Testis (tissue), 3 donors: ENCODE data around the gene MRAP2. TPM values are rescaled to one million over a fixed set of nuclear protein-coding genes. Genes with fewer than 3 reads are reported as not detected.

ENCODE experiments used
- DNase-seq: peaks from one replicate; pipeline ENCODE4 v3.0.0-alpha.2; 2019
- H3K27ac ChIP-seq, 2 donors: fragments of 200-600 bp; sonication (generic); one replicate each; pipeline ENCODE4 v1.5.1; 2019
- H3K27me3 ChIP-seq: fragments of 200-600 bp; sonication (generic); one replicate; pipeline ENCODE4 v1.5.1; 2019
- H3K36me3 ChIP-seq: fragments of 200-600 bp; sonication (generic); one replicate; pipeline ENCODE4 v1.5.1; 2017; ENCODE audit warnings: low read depth; ENCODE audit errors: missing control alignments
- H3K4me1 ChIP-seq: fragments of 200-600 bp; sonication (generic); one replicate; pipeline ENCODE4 v1.5.1; 2019
- H3K4me3 ChIP-seq, 2 donors: fragments of 200-600 bp; sonication (generic); one replicate each; pipeline ENCODE4 v1.5.1; 2017 to 2019
- H3K9me3 ChIP-seq: fragments of 200-600 bp; sonication (generic); one replicate; pipeline ENCODE4 v1.5.1; 2017
- CTCF ChIP-seq, 3 experiments: fragments of 450-650 bp in 2 of 3; fragments of 200-600 bp in 1 of 3; sonication (generic) in 1 of 3; IDR thresholded peaks; one replicate each; pipeline ENCODE4 v1.5.1; 2016 to 2019; ENCODE audit warnings: antibody characterized with exemption in 3 of 3, mild to moderate bottlenecking in 2 of 3, moderate library complexity in 1 of 3
- POLR2A ChIP-seq: fragments of 450-650 bp; IDR thresholded peaks from one replicate; pipeline ENCODE4 v1.6.1; 2017; ENCODE audit warnings: antibody characterized with exemption, mild to moderate bottlenecking, moderate library complexity
- WGBS, 2 donors: methylation state at CpG; one replicate each; pipeline ENCODE4 v1.1.5; 2018; 5-methylcytosine and 5-hydroxymethylcytosine counted together
- intact Hi-C: fragments of 100-400 bp; cut with DNase I; formaldehyde crosslinking; loops from one replicate; pipeline ENCODE4 v1.15.1; 2023; ENCODE audit warnings: low total_unique reads
- polyA plus RNA-seq: library from polyadenylated mRNA; stranded (reverse); fragments of 350-450 nt; fragmentation: Illumina TruSeq; extraction: RNeasy Lipid Tissue Mini Kit (QIAGEN cat#74804); gene quantifications from one replicate; pipeline ENCODE4 v1.2.3, GENCODE V29; 2014; ENCODE audit warnings: low read depth, low replicate concordance; ENCODE audit not compliant: insufficient read depth
- total RNA-seq, 2 donors: library from RNA; depleted of rRNA; stranded (reverse); fragments of >200 nt; gene quantifications; one replicate each; pipeline ENCODE4 v1.2.3, GENCODE V29; 2016

The MRAP2 gene
- total and polyA plus RNA-seq, 3 donors from 2014 or later = 3.2 to 5.4 (median 4.1) TPM

- H3K36me3 ChIP-seq = no peaks in the 10 kb centered on the region
- no peak for DNase-seq
- intact Hi-C loops = no loop called here
- H3K9me3 ChIP-seq = no peaks in the 10 kb centered on the region
- TF ChIP-seq POLR2A = no peak
- no peak for TF ChIP-seq CTCF (IDR thresholded peaks at IDR 0.05)
- H3K4me1 ChIP-seq = no peaks in the 10 kb centered on the region
- H3K27me3 ChIP-seq = no peaks in the 10 kb centered on the region
- no peak overlapping the region for H3K4me3 ChIP-seq
- H3K27ac ChIP-seq = no peak overlapping the region
These were observed 27.6 kb downstream of the MRAP2 start for GRCh38 chr6:84061174-84061573.

- no peak overlapping the region for H3K27ac ChIP-seq
- H3K4me1 ChIP-seq = no peaks in the 10 kb centered on the region
- H3K4me3 ChIP-seq = no peak overlapping the region
- intact Hi-C loops = no loop called here
- H3K36me3 ChIP-seq = no peaks in the 10 kb centered on the region
- no peaks in the 10 kb centered on the region for H3K27me3 ChIP-seq
- DNase-seq = no peak
- H3K9me3 ChIP-seq = no peaks in the 10 kb centered on the region
- WGBS, 2 donors = 61 to 69% methylated on average over 3 of the region's 3 CpGs
- TF ChIP-seq POLR2A = no peak
- no peak for TF ChIP-seq CTCF (IDR thresholded peaks at IDR 0.05)
These were observed 28.2 kb downstream of the MRAP2 start for GRCh38 chr6:84061613-84062398.

- TF ChIP-seq POLR2A (no peak), CTCF (IDR thresholded peaks at IDR 0.05) (no peak)
- Histone ChIP-seq H3K4me1 (no peaks in the 10 kb centered on the region), H3K36me3 (no peaks in the 10 kb centered on the region), H3K27ac (no peak overlapping the region), H3K27me3 (no peaks in the 10 kb centered on the region), H3K9me3 (no peaks in the 10 kb centered on the region), H3K4me3 (no peak overlapping the region)
- 79 to 81% methylated on average over 6 of the region's 6 CpGs for WGBS, 2 donors
- intact Hi-C loops = no loop called here
- DNase-seq = no peak
These were observed 29.1 kb downstream of the MRAP2 start for GRCh38 chr6:84062519-84063154.

- WGBS, 2 donors = 78 to 79% methylated on average over 2 of the region's 2 CpGs
- Histone ChIP-seq H3K27ac (no peak overlapping the region), H3K27me3 (no peaks in the 10 kb centered on the region), H3K36me3 (no peaks in the 10 kb centered on the region), H3K9me3 (no peaks in the 10 kb centered on the region), H3K4me3 (no peak overlapping the region), H3K4me1 (no peaks in the 10 kb centered on the region)
- TF ChIP-seq POLR2A (no peak), CTCF (IDR thresholded peaks at IDR 0.05) (no peak)
- DNase-seq = no peak
- intact Hi-C loops = no loop called here
These were observed 32.2 kb downstream of the MRAP2 start for GRCh38 chr6:84065693-84066290.
